CD8-positive, alpha-beta memory T cell (primary cell): Measurements from ENCODE around the gene SMPX. TPM values are rescaled to one million over a fixed set of nuclear protein-coding genes. Genes with fewer than 3 reads are reported as not detected.

Source experiments
- CTCF ChIA-PET: fragments of 350-600 bp; sonication (Branson Sonifier 250); formaldehyde crosslinking; loops from one replicate; lab custom pipeline; 2021; ENCODE audit warnings: antibody characterized with exemption; lab: Charles Lee
- POLR2A ChIA-PET: fragments of 350-600 bp; sonication (Branson Sonifier 250); formaldehyde crosslinking; loops from one replicate; lab custom pipeline; 2021; ENCODE audit warnings: antibody characterized with exemption; lab: Charles Lee
- DNase-seq, 5 donors: peaks; one replicate each; pipeline versions ENCODE4 v3.0.0 to v3.0.0-alpha.2; 2020 to 2022; ENCODE audit warnings: mixed read lengths in 1 of 5
- H3K27ac ChIP-seq: one replicate; pipeline ENCODE4 v1.7.0; 2013; ENCODE audit warnings: low read depth, mild to moderate bottlenecking, low read length, moderate library complexity
- H3K27me3 ChIP-seq: 2 replicates; pipeline ENCODE4 v1.7.0; 2013; ENCODE audit warnings: low read length, mild to moderate bottlenecking; ENCODE audit not compliant: insufficient read depth, poor library complexity, severe bottlenecking
- H3K36me3 ChIP-seq: 2 replicates; pipeline ENCODE4 v1.7.0; 2013; ENCODE audit warnings: mild to moderate bottlenecking, low read length, moderate library complexity; ENCODE audit not compliant: insufficient read depth
- H3K4me1 ChIP-seq: 2 replicates; pipeline ENCODE4 v1.7.0; 2013; ENCODE audit warnings: mild to moderate bottlenecking, low read length, moderate library complexity; ENCODE audit not compliant: insufficient read depth
- H3K4me3 ChIP-seq: 2 replicates; pipeline ENCODE4 v1.7.0; 2013; ENCODE audit warnings: mild to moderate bottlenecking, low read length
- H3K9me3 ChIP-seq: 2 replicates; pipeline ENCODE4 v1.7.0; 2013; ENCODE audit warnings: mild to moderate bottlenecking, low read length
- H3K27ac Mint-ChIP-seq, 8 donors: one replicate each; pipeline ENCODE4 v1.8.0; 2020 to 2021; ENCODE audit warnings: mixed read lengths in 8 of 8, mild to moderate bottlenecking in 6 of 8, inconsistent platforms in 3 of 8, moderate library complexity in 3 of 8
- H3K27me3 Mint-ChIP-seq, 2 donors: one replicate each; pipeline ENCODE4 v1.8.0; 2020 to 2021; ENCODE audit warnings: mixed read lengths in 2 of 2, mild to moderate bottlenecking in 1 of 2, moderate library complexity in 1 of 2
- H3K36me3 Mint-ChIP-seq, 3 donors: one replicate each; pipeline ENCODE4 v1.8.0; 2020 to 2021; ENCODE audit warnings: mixed read lengths in 3 of 3, inconsistent platforms in 1 of 3, mild to moderate bottlenecking in 1 of 3
- H3K4me1 Mint-ChIP-seq, 3 donors: one replicate each; pipeline ENCODE4 v1.8.0; 2020 to 2021; ENCODE audit warnings: mixed read lengths in 3 of 3, inconsistent platforms in 1 of 3, mild to moderate bottlenecking in 1 of 3
- H3K4me3 Mint-ChIP-seq, 7 donors: one replicate each; pipeline ENCODE4 v1.8.0; 2020 to 2021; ENCODE audit warnings: mixed read lengths in 7 of 7, mild to moderate bottlenecking in 6 of 7, moderate library complexity in 4 of 7, inconsistent platforms in 2 of 7
- H3K9me3 Mint-ChIP-seq, 5 donors: one replicate each; pipeline ENCODE4 v1.8.0; 2020 to 2022; ENCODE audit warnings: mixed read lengths in 5 of 5, mild to moderate bottlenecking in 3 of 5, moderate library complexity in 2 of 5, inconsistent platforms in 1 of 5
- polyA plus RNA-seq: library from polyadenylated mRNA; unstranded; fragments of 300-500 nt; fragmentation: Illumina TruSeq; gene quantifications from one replicate; pipeline ENCODE4 v1.2.3, GENCODE V29; 2021
- total RNA-seq, 2 experiments: library from RNA; stranded (reverse); gene quantifications; one replicate each; pipeline ENCODE4 v1.2.3, GENCODE V29; 2021

The SMPX gene
- total and polyA plus RNA-seq, 3 experiments from 2014 or later = not detected

- Mint-ChIP-seq H3K27me3 (peaks cover 0 to 5% of the 10 kb centered on the region in 2 donors), H3K27ac (peak overlapping the region in 1 of 8 donors; percentile 22), H3K9me3 (no peaks in the 10 kb centered on the region), H3K4me1 (no peaks in the 10 kb centered on the region), H3K36me3 (no peaks in the 10 kb centered on the region), H3K4me3 (no peak overlapping the region)
- Histone ChIP-seq H3K27me3 (no peaks in the 10 kb centered on the region), H3K9me3 (no peaks in the 10 kb centered on the region), H3K4me1 (no peaks in the 10 kb centered on the region), H3K27ac (no peak overlapping the region), H3K4me3 (no peak overlapping the region), H3K36me3 (no peaks in the 10 kb centered on the region)
- ChIA-PET POLR2A (no interaction called here), CTCF (no interaction called here)
- DNase-seq = no peak
These were observed 572 bp upstream of the SMPX start for GRCh38 chrX:21758488-21758887.

- CTCF ChIA-PET = no interaction called here
- no peaks in the 10 kb centered on the region for H3K9me3 Mint-ChIP-seq
These were observed 959 bp downstream of the SMPX start for GRCh38 chrX:21756785-21757529.

GRCh38 chrX:21749924-21750323, 8.0 kb downstream of the SMPX start:
- Mint-ChIP-seq H3K9me3 (no peaks in the 10 kb centered on the region), H3K27me3 (peaks cover 6 to 13% of the 10 kb centered on the region in 2 donors), H3K4me1 (no peaks in the 10 kb centered on the region), H3K36me3 (no peaks in the 10 kb centered on the region), H3K4me3 (no peak overlapping the region), H3K27ac (no peak overlapping the region)
- H3K27me3 ChIP-seq = no peaks in the 10 kb centered on the region
- POLR2A ChIA-PET = no interaction called here
- H3K4me3 ChIP-seq = no peak overlapping the region
- no peaks in the 10 kb centered on the region for H3K36me3 ChIP-seq
- H3K27ac ChIP-seq = no peak overlapping the region
- no peaks in the 10 kb centered on the region for H3K9me3 ChIP-seq
- no peak for DNase-seq
- H3K4me1 ChIP-seq = no peaks in the 10 kb centered on the region
- CTCF ChIA-PET = no interaction called here

More at GRCh38 chrX:21756785-21757529, 959 bp downstream of the SMPX start:
- Histone ChIP-seq H3K27me3 (no peaks in the 10 kb centered on the region), H3K4me1 (no peaks in the 10 kb centered on the region), H3K36me3 (no peaks in the 10 kb centered on the region), H3K9me3 (no peaks in the 10 kb centered on the region), H3K4me3 (no peak overlapping the region), H3K27ac (no peak overlapping the region)
- H3K4me1 Mint-ChIP-seq = no peaks in the 10 kb centered on the region
- DNase-seq = no peak
- H3K27ac Mint-ChIP-seq = no peak overlapping the region
- H3K27me3 Mint-ChIP-seq = peaks cover 0 to 5% of the 10 kb centered on the region in 2 donors
- no peaks in the 10 kb centered on the region for H3K36me3 Mint-ChIP-seq
- no peak overlapping the region for H3K4me3 Mint-ChIP-seq
- POLR2A ChIA-PET = no interaction called here

- Mint-ChIP-seq H3K27me3 (peaks cover 6 to 13% of the 10 kb centered on the region in 2 donors), H3K36me3 (no peaks in the 10 kb centered on the region), H3K9me3 (no peaks in the 10 kb centered on the region), H3K4me3 (no peak overlapping the region), H3K4me1 (no peaks in the 10 kb centered on the region), H3K27ac (no peak overlapping the region)
- Histone ChIP-seq H3K4me3 (no peak overlapping the region), H3K27ac (no peak overlapping the region), H3K27me3 (no peaks in the 10 kb centered on the region), H3K9me3 (no peaks in the 10 kb centered on the region), H3K4me1 (no peaks in the 10 kb centered on the region), H3K36me3 (no peaks in the 10 kb centered on the region)
- POLR2A ChIA-PET = no interaction called here
- CTCF ChIA-PET = no interaction called here
- DNase-seq = no peak
These were observed 9.7 kb downstream of the SMPX start for GRCh38 chrX:21748235-21748634.

GRCh38 chrX:21747558-21747957, 10.4 kb downstream of the SMPX start:
- Histone ChIP-seq H3K36me3 (no peaks in the 10 kb centered on the region), H3K4me3 (no peak overlapping the region), H3K27me3 (no peaks in the 10 kb centered on the region), H3K9me3 (no peaks in the 10 kb centered on the region), H3K27ac (no peak overlapping the region), H3K4me1 (no peaks in the 10 kb centered on the region)
- H3K4me1 Mint-ChIP-seq = no peaks in the 10 kb centered on the region
- CTCF ChIA-PET = interaction anchor here (2.7 kb wide), 1 partner anchor 1217 kb away, joined by 10 read pairs; no protein-coding TSS in a partner anchor
- POLR2A ChIA-PET = no interaction called here
- H3K36me3 Mint-ChIP-seq = no peaks in the 10 kb centered on the region
- H3K27me3 Mint-ChIP-seq = peaks cover 6 to 13% of the 10 kb centered on the region in 2 donors
- no peak for DNase-seq
- no peaks in the 10 kb centered on the region for H3K9me3 Mint-ChIP-seq
- H3K27ac Mint-ChIP-seq = no peak overlapping the region
- H3K4me3 Mint-ChIP-seq = no peak overlapping the region

- Histone ChIP-seq H3K9me3 (no peaks in the 10 kb centered on the region), H3K36me3 (no peaks in the 10 kb centered on the region), H3K4me3 (no peak overlapping the region), H3K4me1 (no peaks in the 10 kb centered on the region), H3K27me3 (no peaks in the 10 kb centered on the region), H3K27ac (no peak overlapping the region)
- Mint-ChIP-seq H3K4me3 (no peak overlapping the region), H3K27ac (no peak overlapping the region), H3K27me3 (peaks cover 6 to 16% of the 10 kb centered on the region in 2 donors), H3K9me3 (no peaks in the 10 kb centered on the region), H3K4me1 (no peaks in the 10 kb centered on the region), H3K36me3 (no peaks in the 10 kb centered on the region)
- peak in 3 of 5 donors; percentile 2 to 6 (median 4) for DNase-seq
- CTCF ChIA-PET = interaction anchor here (0.9 to 2.7 kb wide), 3 partner anchors 1215 to 1223 kb away, joined by 3 to 10 read pairs (median 4); no protein-coding TSS in a partner anchor
- POLR2A ChIA-PET = no interaction called here
These were observed 12.2 kb downstream of the SMPX start for GRCh38 chrX:21745756-21746155.

- ChIA-PET CTCF (interaction anchor here (1.3 to 2.7 kb wide), 2 partner anchors 1214 to 1222 kb away, joined by 3 to 10 read pairs; no protein-coding TSS in a partner anchor), POLR2A (no interaction called here)
- no peak for DNase-seq
- Mint-ChIP-seq H3K36me3 (no peaks in the 10 kb centered on the region), H3K4me3 (no peak overlapping the region), H3K27me3 (peaks cover 6 to 16% of the 10 kb centered on the region in 2 donors), H3K9me3 (no peaks in the 10 kb centered on the region), H3K27ac (no peak overlapping the region), H3K4me1 (no peaks in the 10 kb centered on the region)
- Histone ChIP-seq H3K4me3 (no peak overlapping the region), H3K36me3 (no peaks in the 10 kb centered on the region), H3K9me3 (no peaks in the 10 kb centered on the region), H3K4me1 (no peaks in the 10 kb centered on the region), H3K27ac (no peak overlapping the region), H3K27me3 (no peaks in the 10 kb centered on the region)
These were observed 13.2 kb downstream of the SMPX start for GRCh38 chrX:21744721-21745120.

GRCh38 chrX:21744060-21744459, 13.9 kb downstream of the SMPX start:
- H3K27me3 Mint-ChIP-seq = peaks cover 6 to 16% of the 10 kb centered on the region in 2 donors
- Histone ChIP-seq H3K4me3 (no peak overlapping the region), H3K36me3 (no peaks in the 10 kb centered on the region), H3K27me3 (no peaks in the 10 kb centered on the region), H3K27ac (no peak overlapping the region), H3K9me3 (no peaks in the 10 kb centered on the region), H3K4me1 (no peaks in the 10 kb centered on the region)
- no peak for DNase-seq
- H3K4me1 Mint-ChIP-seq = no peaks in the 10 kb centered on the region
- no peaks in the 10 kb centered on the region for H3K36me3 Mint-ChIP-seq
- no peak overlapping the region for H3K27ac Mint-ChIP-seq
- POLR2A ChIA-PET = no interaction called here
- H3K9me3 Mint-ChIP-seq = no peaks in the 10 kb centered on the region
- no peak overlapping the region for H3K4me3 Mint-ChIP-seq
- CTCF ChIA-PET = interaction anchor here (1.3 kb wide), 1 partner anchor 1221 kb away, joined by 3 read pairs; no protein-coding TSS in a partner anchor
